IPS-NIHi7 (cell line): Measurements from ENCODE around the gene PBX4.
"Not testable (repeated sequence)": the region's sequence is repeated elsewhere in the genome, so short reads cannot be mapped to it uniquely, and the experiment has no call there.

Experiments used
- DNase-seq: peaks from one replicate; pipeline ENCODE4 v3.0.0; 2012; ENCODE audit warnings: mixed read lengths; ENCODE audit errors: extremely low spot score

The PBX4 gene

GRCh38 chr19:19626516-19627472 lies 8.3 kb upstream of the PBX4 start:
- no peak for DNase-seq

- DNase-seq = no peak
These were observed 5.6 kb upstream of the PBX4 start for GRCh38 chr19:19624032-19624570.

- DNase-seq = no peak
These were observed 4.9 kb upstream of the PBX4 start for GRCh38 chr19:19623383-19623782.

DNA sequence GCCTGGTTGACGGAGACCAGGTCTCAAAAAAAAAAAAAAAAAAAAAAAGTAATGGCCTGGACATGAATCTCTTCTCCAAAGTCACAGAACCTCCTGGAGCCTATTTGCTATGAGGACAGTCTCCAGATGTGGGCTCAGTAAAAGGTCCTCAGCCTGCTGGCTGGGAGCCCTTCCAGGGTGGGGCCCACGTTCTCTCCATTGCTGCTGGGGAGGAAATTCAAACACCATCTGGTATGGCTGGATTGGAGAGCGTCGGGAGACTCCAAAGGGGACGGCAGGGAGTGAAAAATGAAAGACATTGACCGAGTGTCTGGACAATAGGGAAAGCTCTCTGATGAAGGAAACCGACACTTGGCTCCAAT lies 1.3 kb upstream of the PBX4 start:
- DNase-seq = no peak

GRCh38 chr19:19619181-19619848 lies 828 bp upstream of the PBX4 start:
- no peak for DNase-seq

- no peak for DNase-seq
These were observed 3.4 kb downstream of the PBX4 start for GRCh38 chr19:19615086-19615485.

GRCh38 chr19:19613506-19613905 lies 5.0 kb downstream of the PBX4 start:
- no peak for DNase-seq

DNA sequence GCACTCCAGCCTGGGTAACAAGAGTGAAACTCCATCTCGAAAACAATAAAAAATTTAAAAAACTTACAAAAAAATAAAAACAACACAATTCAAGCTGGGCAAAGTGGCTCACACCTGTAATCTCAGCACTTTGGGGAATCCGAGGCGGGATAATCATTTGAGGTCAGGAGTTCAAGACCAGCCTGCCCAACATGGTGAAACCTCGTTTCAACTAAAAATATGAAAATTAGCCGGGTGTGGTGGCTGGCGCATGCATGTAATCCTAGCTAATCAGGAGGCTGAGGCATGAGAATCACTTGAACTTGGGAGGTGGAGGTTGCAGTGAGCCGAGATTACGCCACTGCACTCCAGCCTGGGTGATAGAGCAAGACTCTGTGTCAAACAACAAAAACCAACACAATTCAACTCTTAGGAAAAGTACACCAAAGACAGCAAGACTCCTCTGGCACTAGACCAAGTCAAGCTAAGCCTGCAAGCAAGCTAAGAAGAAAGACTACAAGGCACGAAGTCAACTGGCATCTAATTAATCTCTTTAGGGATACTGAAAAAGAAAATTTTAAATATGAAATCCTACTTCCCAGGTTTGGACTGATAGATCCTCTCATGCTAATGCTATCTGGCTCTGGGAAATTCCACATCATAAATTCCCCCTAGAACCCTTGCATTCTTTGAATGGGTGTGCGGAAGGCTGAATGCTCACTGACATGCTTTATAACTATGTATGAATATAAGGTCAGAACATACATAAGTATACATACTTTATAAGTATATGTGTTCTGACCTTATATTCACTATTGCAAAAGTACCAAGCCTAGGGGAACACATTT lies 7.9 kb downstream of the PBX4 start:
- no peak for DNase-seq

DNA sequence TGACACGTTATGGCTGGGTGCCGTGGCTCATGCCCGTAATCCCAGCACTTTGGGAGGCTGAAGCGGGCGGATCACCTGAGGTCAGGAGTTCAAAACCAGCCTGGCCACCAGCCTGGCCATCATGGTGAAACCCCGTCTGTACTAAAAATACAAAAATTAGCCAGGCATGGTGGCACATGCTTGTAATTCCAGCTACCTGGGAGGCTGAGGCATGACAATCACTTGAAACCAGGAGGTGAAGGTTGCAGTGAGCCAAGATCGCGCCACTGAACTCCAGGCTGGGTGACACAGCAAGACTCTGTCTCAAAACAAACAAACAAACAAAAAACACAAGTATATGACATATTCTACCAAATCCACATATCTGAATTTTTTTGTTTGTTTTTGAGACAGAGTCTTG lies 11.8 kb downstream of the PBX4 start:
- DNase-seq = not testable (repeated sequence)

DNA sequence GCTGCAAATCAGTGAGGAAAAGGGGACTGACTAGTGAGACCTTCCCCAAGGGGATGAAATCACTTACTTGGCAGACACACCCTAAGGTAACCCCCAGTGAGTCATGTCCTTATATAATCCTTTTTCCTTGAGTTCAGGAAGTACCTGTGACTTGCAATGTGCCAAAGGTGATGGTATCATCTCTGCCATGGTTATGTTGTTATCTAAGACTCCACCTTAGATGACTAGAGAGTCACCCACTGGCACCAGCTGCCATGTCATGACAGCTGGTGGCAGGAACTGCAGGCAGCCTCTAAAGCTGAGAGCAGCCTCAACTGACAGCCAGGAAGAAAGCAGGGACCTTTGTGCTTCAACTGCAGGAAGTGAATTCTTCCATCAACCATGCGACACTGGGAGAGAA lies 12.5 kb downstream of the PBX4 start:
- no peak for DNase-seq

DNA sequence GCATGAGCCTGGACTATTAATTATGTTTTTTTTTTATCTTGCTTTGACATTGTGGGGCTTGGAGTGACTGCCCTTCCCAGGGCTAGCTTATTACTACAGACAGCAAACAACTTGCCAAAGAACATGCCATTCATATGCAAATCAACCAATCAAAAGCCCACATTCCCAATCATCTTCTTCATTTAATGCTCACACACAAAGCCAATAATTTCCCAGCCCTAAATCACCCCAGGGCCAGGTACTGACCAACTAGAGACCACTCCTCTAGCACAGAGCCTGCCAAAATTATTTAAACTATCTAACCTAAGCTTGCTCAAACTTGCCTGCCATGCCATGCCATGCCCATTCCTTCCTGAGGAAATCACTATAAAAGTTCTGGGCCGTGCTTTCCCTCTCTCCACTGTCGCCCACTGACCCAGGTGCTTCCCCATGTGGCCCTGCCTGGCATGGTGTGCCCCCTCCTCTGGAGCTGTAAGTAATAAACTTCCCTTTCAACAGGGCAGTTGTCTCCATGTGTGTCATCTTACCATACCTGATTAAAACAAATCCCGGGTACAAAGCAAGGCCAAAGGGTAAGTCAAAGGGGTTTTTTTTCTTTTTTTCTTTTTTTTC lies 15.7 kb downstream of the PBX4 start:
- no peak for DNase-seq

DNA sequence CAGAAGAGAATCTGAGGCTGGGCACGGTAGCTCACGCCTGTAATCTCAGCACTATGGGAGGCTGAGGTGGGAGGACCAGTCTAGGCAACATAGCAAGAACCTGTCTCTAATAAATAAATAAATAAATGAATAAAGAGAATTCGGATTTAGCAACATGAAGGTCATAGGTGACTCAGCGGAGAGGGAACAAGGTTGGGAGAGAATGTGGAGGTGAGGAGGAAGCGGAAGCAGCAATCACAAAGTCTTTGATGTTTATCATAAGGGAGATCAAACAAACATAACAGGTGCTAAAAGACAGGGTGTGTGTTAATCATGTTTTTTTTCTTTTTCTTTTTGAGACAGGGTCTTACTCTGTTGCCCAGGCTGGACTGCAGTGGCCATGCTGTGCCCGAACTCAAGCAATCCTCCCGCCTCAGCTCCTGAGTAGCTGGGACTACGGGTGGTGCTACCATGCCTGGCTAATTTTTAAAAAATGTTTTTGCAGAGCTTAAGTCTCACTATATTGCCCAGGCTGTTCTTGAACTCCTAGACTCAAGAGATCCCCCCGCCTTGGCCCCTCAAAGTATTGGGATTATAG lies 16.3 kb downstream of the PBX4 start:
- DNase-seq = no peak

DNA sequence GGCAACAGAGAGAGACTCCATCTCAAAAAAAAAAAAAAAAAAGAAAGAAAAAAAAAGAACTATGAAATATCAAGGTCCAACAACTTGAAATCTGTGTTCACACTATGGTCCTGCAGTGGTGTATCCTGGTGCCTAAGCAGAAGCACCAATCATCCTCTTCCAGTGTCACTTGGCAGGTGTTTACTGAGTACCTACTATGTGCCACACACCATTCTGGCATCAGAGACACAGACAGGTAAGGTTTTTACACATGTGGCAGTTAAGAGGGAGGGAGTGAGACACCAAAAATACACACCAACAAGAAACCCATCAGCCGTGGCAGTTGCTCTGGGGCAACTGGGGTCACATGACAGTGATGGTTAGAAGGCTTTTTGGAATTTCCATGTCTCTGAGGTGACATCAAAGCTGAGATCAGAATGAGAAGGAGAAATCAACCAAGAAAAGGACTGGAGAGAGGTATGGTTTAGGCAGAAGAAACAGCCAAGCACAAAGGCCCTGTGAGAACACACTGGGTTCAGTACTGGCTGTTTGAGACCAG lies 17.6 kb downstream of the PBX4 start:
- DNase-seq = no peak

DNA sequence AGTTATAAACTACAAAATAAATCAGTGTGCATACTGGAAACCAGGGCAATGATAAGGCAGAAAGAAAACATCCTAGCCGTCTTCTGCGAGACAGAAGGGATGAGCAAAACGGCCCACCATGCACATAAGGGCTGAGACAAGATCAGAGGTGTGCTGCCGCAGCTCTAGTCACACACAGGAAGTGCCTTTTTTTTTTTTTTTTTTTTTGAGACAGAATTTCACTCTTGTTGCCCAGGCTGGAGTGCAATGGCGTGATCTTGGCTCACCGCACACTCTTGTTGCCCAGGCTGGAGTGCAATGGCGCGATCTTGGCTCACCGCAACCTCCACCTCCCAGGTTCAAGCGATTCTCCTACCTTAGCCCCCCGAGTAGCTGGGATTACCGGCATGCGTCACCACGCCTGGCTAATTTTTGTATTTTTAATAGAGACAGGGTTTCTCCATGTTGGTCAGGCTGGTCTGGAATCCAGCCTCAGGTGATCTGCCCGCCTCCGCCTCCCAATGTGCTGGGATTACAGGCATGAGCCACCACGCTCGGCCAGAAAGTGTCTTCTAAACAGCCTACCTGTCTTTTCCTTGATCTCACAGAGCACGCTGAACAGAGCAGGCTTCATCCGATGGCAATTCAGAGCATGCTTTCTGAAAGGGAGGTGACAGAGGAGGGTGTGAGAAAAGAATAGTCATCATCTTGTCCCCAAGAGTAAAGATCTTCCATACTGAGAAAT lies 19.6 kb downstream of the PBX4 start:
- not testable (repeated sequence) for DNase-seq

DNA sequence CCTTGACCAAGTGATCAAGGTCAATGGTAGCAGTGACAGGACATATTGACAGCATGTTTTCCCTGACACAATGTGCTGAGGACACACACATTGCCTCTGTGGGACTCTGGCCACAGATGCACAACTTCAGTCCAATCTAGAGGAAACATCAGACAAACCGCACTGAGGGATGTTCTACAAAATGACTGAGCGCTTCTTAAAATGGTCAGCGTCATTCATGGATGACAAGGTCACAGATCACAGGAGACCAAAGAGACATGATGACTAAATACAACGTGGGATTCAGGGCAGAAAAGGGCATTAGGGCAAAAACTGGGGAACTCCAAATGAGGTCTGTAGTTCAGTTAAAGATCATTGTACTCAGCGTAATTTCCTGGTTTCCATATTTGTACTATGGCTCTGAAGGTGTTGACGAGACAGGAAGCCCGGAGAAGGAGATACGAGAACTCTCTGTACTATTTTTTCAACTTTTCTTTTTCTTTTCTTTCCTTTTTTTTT lies 20.6 kb downstream of the PBX4 start:
- no peak for DNase-seq

- DNase-seq = no peak
These were observed 23.3 kb downstream of the PBX4 start for GRCh38 chr19:19595171-19595701.

DNA sequence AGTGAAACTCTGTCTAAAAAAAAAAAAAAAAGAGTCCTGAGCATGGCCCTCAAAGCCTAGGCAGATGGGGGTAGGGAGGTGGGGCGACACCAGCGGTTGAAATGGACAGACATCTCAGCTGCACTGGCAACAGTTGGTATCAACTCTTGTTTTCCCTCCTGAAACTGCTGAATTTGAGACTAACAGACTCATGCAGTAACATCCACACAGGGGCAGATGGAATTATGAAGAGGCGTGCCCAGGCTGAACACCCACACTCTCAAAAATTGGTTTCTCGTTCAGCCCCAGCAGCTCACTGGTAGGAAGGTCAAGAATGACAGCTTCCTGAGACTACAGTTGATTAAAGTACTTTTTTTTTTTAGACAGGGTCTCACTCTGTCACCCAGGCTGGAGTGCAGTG lies 24.1 kb downstream of the PBX4 start:
- no peak for DNase-seq

GRCh38 chr19:19592690-19593089 lies 25.8 kb downstream of the PBX4 start:
- DNase-seq = no peak

DNA sequence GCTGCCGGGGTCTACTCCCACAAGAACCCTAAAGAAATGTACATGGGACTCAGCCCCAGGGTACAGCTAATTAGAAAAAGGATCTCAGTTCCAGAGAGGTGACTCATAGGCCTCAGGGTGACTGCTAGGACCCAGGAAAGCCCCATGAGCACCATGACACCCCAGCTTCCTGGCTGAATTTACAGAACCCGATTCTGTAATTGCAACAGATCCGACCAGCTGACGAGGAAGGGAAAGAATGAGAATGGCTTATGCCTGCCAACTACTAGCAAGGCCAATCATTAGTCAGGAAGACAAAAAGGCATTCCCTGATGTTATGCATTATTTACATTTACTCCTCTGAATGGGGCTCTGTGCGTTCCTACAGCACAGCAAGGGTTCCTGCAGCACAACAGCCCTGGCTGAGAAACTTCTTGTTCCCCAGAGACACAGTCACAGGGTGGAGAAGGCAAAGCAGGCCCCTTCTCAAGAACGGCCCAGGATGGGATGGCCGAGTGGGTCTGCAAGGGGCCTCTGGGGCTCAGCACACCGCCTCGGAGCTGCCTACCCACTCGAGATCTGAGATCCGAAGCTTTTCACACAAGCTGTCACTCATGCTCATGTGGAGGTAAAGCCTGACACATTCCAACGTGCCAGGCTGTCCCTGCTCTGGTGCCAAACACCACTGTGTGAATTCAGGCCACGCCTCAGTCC lies 27.2 kb downstream of the PBX4 start:
- peak; percentile 64 for DNase-seq
